Ishikawa (cell line): ENCODE measurements around the gene UNCX.

ENCODE experiments used
- CREB1 ChIP-seq: IDR thresholded peaks from 2 replicates; pipeline ENCODE4 v1.6.1; 2012; ENCODE audit warnings: low read depth
- EP300 ChIP-seq: IDR thresholded peaks from 2 replicates; pipeline ENCODE4 v1.6.1; 2012; ENCODE audit warnings: borderline replicate concordance
- NFIC ChIP-seq: IDR thresholded peaks from 2 replicates; pipeline ENCODE4 v1.6.1; 2012
- REST ChIP-seq: IDR thresholded peaks from 2 replicates; pipeline ENCODE4 v1.6.1; 2012; ENCODE audit warnings: low read depth, mild to moderate bottlenecking
- TAF1 ChIP-seq: IDR thresholded peaks from 2 replicates; pipeline ENCODE4 v1.6.1; 2012; ENCODE audit warnings: low read depth, mild to moderate bottlenecking
- TF ChIP-seq, protein P1 (sequence below): IDR thresholded peaks from 2 replicates; pipeline ENCODE4 v1.6.1; 2012

DNA sequence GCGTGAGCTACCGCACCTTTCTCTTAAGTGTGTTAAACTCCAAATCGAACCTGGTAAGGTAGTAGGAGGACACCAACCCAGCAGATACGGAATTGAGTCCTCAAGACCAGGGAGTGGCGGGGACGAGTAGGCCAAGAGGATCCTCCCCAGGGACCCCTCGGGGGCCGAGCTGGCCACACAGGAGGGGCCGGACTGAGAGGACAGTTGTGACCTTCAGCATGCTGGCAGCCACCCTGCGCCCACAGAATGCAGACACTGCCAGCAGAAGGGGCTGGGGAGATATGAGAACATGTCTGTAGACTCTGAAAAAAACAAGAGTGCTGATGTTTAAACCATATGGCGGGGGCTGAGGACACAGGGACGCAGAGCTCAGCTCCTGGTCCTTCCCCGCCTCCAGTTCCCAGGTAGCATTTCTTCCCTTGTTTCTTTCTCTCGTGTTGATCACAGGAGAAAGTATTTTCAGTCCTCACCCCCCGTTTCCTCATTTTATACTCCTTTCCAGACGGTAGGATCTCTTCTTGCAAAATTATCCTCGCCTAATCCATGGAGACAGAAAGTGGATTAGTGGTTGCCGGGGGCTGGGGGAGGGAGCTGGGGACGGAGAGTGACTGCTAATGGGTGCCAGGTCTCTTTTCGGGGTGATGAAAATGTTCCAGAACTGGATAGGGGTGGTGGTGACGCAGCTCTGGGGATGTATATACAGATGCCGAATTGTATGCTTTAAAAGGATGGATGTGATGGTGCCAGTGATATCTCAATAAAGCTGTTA, 11.5 kb upstream of the UNCX start:
- TF ChIP-seq REST (no peak), TAF1 (no peak), NFIC (no peak), EP300 (no peak), CREB1 (no peak)
- TF ChIP-seq, protein P1, sequence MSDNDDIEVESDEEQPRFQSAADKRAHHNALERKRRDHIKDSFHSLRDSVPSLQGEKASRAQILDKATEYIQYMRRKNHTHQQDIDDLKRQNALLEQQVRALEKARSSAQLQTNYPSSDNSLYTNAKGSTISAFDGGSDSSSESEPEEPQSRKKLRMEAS: no peak
